Ishikawa (cell line): ENCODE data around the gene CRYGA.

ENCODE experiments used
- CREB1 ChIP-seq: IDR thresholded peaks from 2 replicates; pipeline ENCODE4 v1.6.1; 2012; ENCODE audit warnings: low read depth
- EGR1 ChIP-seq: IDR thresholded peaks from 2 replicates; pipeline ENCODE4 v1.6.1; 2012
- EP300 ChIP-seq: IDR thresholded peaks from 2 replicates; pipeline ENCODE4 v1.6.1; 2012; ENCODE audit warnings: borderline replicate concordance
- NFIC ChIP-seq: IDR thresholded peaks from 2 replicates; pipeline ENCODE4 v1.6.1; 2012
- RAD21 ChIP-seq: IDR thresholded peaks from 2 replicates; pipeline ENCODE4 v1.6.1; 2012; ENCODE audit warnings: low read depth
- TAF1 ChIP-seq: IDR thresholded peaks from 2 replicates; pipeline ENCODE4 v1.6.1; 2012; ENCODE audit warnings: low read depth, mild to moderate bottlenecking
- TCF12 ChIP-seq: IDR thresholded peaks from 2 replicates; pipeline ENCODE4 v1.6.1; 2012; ENCODE audit warnings: low read depth
- ZBTB7A ChIP-seq: IDR thresholded peaks from 2 replicates; pipeline ENCODE4 v1.6.1; 2012; ENCODE audit warnings: low read depth
- TF ChIP-seq, protein P1 (sequence below): IDR thresholded peaks from 2 replicates; pipeline ENCODE4 v1.6.1; 2012; ENCODE audit warnings: low read depth, mild to moderate bottlenecking
- TF ChIP-seq, protein P2 (sequence below): IDR thresholded peaks from 2 replicates; pipeline ENCODE4 v1.6.1; 2012

DNA sequence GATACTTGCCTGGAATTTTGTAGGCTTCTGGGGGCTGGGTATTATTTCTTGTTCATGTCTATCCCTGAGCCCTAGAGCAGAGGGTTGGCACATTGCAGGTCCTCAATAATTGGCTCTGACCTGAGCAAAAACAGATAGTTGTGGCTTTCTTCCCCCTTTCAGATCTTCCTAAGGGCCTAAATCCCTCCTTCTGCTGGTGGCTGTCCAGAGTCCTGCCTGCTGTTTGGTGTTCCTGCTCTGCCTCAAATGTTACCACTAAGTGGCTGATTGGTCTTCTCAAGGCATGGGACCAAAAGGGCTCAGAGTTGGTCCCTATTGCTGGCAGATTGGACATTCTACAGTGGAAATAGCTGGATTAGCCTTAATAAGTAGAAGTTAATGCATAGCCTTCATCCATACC lies 16.4 kb downstream of the CRYGA start:
- TF ChIP-seq EP300 (no peak), TAF1 (no peak), NFIC (no peak), EGR1 (no peak), ZBTB7A (no peak), RAD21 (no peak), CREB1 (no peak), TCF12 (no peak)
- TF ChIP-seq, protein P1, sequence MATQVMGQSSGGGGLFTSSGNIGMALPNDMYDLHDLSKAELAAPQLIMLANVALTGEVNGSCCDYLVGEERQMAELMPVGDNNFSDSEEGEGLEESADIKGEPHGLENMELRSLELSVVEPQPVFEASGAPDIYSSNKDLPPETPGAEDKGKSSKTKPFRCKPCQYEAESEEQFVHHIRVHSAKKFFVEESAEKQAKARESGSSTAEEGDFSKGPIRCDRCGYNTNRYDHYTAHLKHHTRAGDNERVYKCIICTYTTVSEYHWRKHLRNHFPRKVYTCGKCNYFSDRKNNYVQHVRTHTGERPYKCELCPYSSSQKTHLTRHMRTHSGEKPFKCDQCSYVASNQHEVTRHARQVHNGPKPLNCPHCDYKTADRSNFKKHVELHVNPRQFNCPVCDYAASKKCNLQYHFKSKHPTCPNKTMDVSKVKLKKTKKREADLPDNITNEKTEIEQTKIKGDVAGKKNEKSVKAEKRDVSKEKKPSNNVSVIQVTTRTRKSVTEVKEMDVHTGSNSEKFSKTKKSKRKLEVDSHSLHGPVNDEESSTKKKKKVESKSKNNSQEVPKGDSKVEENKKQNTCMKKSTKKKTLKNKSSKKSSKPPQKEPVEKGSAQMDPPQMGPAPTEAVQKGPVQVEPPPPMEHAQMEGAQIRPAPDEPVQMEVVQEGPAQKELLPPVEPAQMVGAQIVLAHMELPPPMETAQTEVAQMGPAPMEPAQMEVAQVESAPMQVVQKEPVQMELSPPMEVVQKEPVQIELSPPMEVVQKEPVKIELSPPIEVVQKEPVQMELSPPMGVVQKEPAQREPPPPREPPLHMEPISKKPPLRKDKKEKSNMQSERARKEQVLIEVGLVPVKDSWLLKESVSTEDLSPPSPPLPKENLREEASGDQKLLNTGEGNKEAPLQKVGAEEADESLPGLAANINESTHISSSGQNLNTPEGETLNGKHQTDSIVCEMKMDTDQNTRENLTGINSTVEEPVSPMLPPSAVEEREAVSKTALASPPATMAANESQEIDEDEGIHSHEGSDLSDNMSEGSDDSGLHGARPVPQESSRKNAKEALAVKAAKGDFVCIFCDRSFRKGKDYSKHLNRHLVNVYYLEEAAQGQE, result peak; percentile 42; the same call in 1 of the 2 replicates
- TF ChIP-seq, protein P2, sequence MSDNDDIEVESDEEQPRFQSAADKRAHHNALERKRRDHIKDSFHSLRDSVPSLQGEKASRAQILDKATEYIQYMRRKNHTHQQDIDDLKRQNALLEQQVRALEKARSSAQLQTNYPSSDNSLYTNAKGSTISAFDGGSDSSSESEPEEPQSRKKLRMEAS, result no peak
